Stimulated activated CD8-positive, alpha-beta memory T cell treated with anti-CD3 and anti-CD28 coated beads, Interleukin-7, amount 100 ng/mL, for 4 hours (primary cell): ENCODE results near the gene ZNF554.

Source experiments
- DNase-seq, 2 donors: peaks; one replicate each; pipeline ENCODE4 v3.0.0-alpha.2; 2020; ENCODE audit warnings: low read depth in 2 of 2

The ZNF554 gene

GRCh38 chr19:2827840-2828489 lies 8.3 kb downstream of the ZNF554 start:
- no peak for DNase-seq

GRCh38 chr19:2834294-2834871 lies 14.7 kb downstream of the ZNF554 start:
- DNase-seq: no peak

GRCh38 chr19:2837430-2837829 lies 17.8 kb downstream of the ZNF554 start:
- DNase-seq: no peak

- DNase-seq: peak; percentile 97 to 99
These were observed 21.4 kb downstream of the ZNF554 start, which contains the start of gene ZNF555 for GRCh38 chr19:2840794-2841791. ZNF555 (plus strand) TSS chr19:2841475; CDS start chr19:2841573, 98 bp downstream.

DNA sequence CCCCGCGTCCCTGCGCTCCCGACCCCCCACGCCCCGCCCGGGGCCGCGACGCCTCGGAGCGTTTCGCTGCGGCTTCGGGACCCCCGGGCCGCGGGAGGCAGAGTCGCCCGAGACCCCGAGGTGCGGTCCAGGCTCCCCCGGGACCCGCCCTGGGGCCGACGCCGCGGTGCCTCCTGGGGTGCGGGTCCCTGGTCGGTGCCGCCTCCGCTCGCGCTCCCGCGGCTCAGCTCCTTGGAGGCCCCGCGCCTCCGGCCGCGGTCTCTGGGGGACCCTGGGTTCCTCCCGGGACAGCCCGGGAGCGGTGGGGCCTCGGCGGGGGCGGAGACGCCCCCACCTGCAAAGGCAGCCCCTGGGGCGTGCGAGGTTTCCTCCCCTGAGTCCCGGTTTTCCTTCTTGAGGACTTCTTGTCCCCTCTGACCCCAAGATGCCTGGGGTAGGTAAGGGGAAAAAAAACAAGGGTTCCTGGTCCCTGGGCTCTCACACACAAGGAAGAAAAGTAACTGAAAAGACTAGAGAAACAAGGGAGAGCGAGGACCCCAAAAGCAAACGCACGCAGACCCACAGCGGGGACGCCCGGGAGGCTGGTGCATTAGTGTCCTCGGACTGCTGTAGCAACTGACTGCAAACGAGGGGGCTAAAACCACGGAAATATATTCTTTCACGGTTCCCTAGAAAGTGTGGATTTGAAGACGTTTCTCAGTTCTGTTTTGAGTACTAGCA lies 22.3 kb downstream of the ZNF554 start:
- DNase-seq: no peak

GRCh38 chr19:2845107-2845506 lies 25.4 kb downstream of the ZNF554 start:
- DNase-seq: no peak

- DNase-seq: no peak
These were observed 26.7 kb downstream of the ZNF554 start for GRCh38 chr19:2846180-2846894.

DNA sequence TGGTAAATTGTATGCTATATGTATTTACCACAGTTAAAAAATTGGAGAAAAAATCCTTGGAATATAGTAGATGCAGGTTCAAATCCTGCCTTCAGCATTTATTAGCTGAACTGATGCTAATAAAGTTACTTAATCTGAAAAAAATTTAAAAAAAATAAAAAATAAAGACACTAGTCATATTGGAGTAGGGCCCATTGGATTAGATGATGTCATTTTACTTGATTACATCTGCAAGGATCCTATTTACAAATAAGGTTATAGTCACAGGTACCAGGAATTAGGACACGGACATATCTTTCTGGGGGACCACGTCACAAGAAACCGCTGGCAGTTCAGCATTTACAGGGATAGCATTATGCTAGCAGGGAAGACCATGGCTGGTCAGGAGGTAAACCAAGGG lies 27.8 kb downstream of the ZNF554 start:
- no peak for DNase-seq

- DNase-seq: no peak
These were observed 28.9 kb downstream of the ZNF554 start for GRCh38 chr19:2848616-2849015.

DNA sequence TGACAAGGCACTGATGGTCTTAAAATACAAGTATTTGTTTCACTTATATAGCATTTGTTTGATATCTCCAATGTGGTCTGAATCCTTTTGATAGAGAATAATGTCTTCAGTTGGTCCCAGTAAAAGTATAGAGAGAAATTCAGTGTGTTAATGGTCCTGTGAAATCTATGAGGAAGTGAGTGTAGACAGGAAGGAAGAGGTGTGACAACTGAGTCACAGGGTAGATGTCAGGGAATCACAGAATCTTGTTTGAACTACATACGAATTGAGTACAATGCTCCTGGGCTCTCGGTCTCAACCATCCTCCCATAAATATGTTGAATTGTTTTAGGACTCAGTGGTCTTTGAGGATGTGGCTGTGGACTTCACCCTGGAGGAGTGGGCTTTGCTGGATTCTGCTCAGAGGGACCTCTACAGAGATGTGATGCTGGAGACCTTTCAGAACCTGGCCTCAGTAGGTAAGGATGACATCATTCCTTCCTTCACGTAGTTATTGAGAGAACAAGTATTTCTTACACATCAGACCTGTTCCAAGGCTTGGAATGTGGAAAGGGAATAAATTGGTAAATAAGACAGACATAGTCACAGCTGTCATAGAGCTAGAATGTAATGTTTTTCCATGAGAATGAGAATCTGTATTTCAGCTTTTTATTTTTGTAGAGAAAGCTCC lies 30.7 kb downstream of the ZNF554 start:
- DNase-seq: no peak

GRCh38 chr19:2852598-2852997 lies 32.9 kb downstream of the ZNF554 start:
- DNase-seq: no peak

DNA sequence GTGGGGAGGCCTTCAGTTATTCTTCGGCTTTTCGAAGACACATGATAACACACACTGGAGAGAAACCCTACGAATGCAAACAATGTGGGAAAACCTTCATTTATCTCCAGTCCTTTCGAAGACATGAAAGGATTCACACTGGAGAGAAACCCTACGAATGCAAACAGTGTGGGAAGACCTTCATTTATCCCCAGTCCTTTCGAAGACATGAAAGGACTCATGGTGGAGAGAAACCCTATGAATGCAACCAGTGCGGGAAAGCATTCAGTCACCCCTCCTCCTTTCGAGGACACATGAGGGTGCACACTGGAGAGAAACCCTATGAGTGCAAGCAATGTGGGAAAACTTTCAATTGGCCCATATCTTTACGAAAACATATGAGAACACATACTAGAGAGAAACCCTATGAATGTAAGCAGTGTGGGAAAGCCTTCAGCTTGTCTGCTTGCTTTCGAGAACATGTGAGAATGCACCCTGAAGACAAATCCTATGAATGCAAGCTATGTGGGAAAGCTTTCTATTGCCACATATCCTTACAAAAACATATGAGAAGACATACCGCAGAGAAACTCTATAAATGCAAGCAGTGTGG lies 33.4 kb downstream of the ZNF554 start:
- no peak for DNase-seq

DNA sequence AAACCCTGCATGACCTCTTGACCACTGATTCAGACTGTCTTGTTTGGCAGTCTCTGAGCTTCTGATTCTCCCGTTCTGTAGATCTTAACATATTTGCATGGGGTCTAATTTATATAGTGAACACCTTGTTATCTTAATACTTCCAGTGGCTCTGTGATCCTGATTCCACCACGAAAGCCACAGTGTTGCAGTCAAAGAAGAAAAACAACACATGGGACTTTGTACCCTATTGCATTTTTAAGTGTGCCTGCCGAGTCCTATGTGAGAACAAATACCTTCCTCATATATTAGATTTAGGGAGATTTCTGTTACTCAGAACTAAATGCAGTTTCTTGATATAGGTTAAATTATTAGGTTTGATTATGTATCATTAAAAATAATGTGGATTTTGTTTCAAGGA lies 35.2 kb downstream of the ZNF554 start:
- DNase-seq: no peak

DNA sequence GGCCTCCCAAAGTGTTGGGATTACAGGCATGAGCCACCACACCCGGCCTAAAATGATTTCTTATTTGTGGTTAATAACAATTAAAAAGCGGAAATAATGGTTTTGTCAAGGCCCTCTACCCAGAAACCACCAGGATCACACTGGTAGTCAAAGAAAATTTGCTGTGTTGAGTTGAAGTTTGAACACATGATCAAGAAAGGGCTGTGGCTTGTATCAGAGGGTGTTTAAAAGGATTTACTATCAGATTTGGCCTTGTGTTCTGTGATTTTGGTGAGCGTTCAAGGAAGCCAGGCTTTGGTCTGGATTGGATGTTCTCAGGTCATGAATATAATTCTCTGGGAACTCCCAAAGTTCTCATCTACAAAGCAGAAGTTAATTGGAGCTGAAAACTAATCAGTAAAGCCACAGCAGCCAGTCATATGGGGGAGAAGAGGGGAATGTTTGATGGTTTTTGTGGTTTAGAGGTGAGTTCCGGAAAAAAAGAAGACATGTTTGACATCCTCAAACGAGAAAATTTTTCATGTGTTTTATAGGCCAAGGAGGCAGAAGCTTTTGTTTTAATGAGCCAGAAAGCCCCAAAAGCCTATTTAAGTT lies 36.9 kb downstream of the ZNF554 start:
- DNase-seq: no peak

- no peak for DNase-seq
These were observed 39.2 kb downstream of the ZNF554 start for GRCh38 chr19:2858864-2859263.

DNA sequence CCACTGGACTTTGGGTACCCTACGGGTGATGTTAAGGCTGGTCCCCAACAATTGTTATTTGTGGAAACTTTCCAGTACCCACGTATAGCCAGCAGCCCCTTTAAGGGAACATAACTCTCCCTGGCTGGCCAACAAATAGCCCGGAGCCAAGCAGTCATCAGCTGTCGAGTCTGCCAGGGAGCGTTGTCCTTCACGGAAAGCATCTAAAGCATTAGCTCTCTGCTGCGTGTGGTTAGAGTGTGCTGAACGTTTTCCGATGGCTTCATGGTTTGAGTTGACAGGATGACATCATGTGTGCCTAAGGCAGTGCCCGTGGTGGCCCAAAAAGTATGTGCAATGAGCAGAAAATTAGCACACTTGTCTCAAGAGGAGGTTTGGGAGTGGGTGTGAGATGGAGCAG lies 44.1 kb downstream of the ZNF554 start:
- no peak for DNase-seq

GRCh38 chr19:2865334-2866100 lies 45.8 kb downstream of the ZNF554 start:
- no peak for DNase-seq

GRCh38 chr19:2866495-2867024 lies 46.9 kb downstream of the ZNF554 start:
- no peak for DNase-seq
